GM18502 (cell line): ENCODE measurements around the gene HERC3.

ENCODE experiments used
- ATAC-seq: cut with Tn5 transposase; IDR thresholded peaks from one replicate; pipeline ENCODE4 v1.9.1; 2021; ENCODE audit warnings: mild to moderate bottlenecking; ENCODE audit not compliant: unreplicated experiment, poor library complexity

The HERC3 gene

GRCh38 chr4:88591787-88592599 lies at the start of gene HERC3:
HERC3 (plus strand) TSS chr4:88592480; CDS start chr4:88605824, 13,344 bp downstream.
- ATAC-seq, result peak; percentile 96

GRCh38 chr4:88549815-88550214 lies 42.5 kb upstream of the HERC3 start:
- no peak for ATAC-seq

GRCh38 chr4:88567591-88567990 lies 24.7 kb upstream of the HERC3 start:
- no peak for ATAC-seq

- ATAC-seq, result no peak
Observed at GRCh38 chr4:88570001-88570400, 22.3 kb upstream of the HERC3 start.

- ATAC-seq, result no peak
Observed at GRCh38 chr4:88573276-88573980, 18.9 kb upstream of the HERC3 start.

DNA sequence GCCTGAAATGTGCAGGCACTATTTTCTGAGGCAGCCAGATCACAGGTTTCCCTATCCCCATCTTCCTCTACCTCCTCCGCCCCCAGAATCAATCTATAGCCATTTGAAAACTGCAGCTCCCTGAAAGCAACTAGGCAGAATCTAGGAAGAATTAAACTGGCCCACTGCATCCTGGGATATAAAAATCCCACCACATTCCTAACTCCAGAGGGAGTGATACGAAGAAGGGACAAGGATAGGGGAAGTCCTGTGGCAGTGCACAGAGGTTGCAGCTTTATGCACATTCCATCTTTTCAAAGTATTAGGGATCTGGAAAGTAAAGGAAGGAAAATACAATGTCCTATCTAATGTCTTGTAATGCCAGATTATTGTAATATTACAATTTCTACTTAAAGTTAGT lies 18.3 kb upstream of the HERC3 start:
- ATAC-seq, result no peak

DNA sequence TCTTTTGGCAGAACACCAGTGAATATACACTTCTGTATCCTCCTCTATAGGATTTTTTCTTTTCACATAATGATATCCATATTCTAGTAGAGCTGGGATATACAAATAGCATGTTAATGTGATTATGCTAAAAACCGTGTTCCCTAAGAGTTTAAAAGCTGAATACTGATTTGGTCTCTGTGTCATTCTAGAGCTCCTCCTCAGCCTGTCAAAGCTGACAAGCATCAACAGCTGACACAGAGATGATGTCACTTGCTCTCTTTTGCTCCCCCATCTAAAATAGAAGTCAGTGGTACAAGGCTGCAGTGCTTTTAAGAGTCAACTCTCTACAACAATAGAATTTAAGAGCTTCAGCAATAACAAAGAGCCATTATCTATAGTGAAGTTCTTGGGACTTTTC lies 17.1 kb upstream of the HERC3 start:
- no peak for ATAC-seq

- no peak for ATAC-seq
Observed at GRCh38 chr4:88582493-88582892, 9.8 kb upstream of the HERC3 start.

GRCh38 chr4:88583631-88584470 lies 8.4 kb upstream of the HERC3 start:
- ATAC-seq, result no peak

DNA sequence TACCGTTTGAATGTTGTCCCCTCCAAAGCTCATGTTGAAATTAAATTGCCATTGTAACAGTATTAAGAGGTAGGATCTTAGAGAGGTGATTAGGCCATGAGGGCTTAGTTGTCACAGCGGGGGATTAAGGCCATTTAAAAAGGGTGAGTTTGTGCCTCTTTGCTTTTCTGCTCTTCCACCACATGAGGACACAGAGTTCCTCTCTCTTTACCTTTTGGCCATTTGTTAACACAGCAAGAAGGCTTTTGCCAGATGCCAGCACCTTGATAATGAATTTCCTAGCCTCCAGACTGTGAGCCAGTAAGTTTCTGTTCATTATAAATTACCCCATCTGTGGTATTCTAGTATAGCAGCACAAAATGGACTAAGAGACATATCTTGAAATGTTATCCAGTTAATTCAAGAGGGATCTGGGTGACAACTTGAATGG lies 7.8 kb upstream of the HERC3 start:
- ATAC-seq, result no peak

- no peak for ATAC-seq
Observed at GRCh38 chr4:88585917-88586316, 6.4 kb upstream of the HERC3 start.

- no peak for ATAC-seq
Observed at GRCh38 chr4:88587306-88587705, 5.0 kb upstream of the HERC3 start.

DNA sequence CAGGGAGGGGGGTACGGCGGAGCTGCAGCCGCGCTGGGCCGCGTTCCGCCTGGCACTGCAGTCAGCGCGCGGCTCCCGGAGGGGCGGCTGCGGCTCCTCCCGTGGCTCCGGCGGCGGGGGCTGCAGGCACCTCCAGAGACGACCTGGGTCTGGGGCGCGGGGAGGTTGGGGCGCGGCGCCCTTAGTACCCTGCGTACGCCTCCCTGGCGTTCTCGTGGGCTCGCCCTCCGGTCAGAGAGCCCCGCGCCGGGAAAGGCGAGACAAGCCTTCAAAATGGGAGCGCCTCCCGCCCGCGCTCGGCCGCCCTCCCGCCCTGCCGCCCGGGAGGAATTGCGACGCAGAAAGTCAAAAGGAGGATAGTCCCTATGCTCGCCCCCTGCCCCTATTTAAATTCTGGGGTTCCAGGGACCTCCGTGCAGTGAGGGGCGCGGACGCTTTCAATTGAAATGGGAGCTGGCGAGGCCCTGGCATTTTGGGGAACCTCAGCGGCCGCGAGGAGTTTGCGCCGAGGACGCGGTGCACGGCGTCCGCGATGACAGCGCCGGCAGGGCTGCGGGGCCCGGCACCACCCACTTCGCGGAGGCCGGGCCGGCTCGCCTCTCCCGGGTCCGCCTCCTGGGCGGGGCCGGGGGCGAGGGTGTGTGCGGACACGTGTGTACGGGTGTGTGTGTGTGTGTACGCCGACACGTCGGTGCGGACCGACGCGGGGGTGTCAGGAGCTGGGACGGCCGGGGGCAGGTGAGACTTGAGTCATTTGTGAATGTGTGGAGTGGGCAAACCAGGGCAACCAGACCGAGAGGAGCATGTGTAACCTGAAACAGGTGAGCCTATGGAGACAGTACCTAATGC lies 544 bp downstream of the HERC3 start:
- peak; percentile 85 for ATAC-seq

GRCh38 chr4:88597970-88598660 lies 5.8 kb downstream of the HERC3 start:
- ATAC-seq, result no peak

DNA sequence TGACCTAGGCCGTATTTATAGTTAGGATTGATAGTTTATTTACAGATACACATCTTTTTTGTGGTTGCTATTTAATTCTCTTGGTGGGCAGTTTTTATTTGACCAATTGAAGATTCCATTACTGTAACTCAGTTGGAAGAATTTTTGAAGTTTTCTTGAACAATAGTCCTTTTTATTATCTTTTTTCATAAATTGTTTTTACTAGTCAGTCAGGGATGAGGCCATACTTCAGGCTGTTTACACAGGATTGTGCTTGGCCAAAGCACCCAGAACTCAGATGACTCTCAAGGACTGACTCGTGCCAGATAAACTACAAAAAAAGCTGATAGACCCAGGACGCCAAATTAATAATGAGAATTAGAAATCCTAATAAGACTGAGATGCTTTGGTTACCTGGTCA lies 7.0 kb downstream of the HERC3 start:
- no peak for ATAC-seq

DNA sequence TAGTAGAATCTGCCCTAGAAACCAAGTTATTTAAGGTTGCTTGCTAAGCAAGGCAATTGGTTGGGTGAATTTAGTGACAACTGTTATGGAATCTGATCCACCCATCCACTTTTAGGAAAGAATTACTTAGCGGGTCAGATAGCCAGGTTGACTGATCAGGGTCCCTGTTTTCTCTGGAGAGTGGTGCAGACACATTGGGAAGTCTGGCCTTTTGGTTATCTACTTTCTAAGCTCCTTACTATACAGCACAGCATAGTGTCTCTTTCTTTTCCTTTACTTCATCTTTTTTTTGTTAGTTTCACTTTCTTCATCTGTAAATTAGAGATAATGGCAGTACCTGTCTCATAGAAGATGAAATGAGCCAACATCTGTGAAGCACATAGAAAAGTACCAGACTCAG lies 7.4 kb downstream of the HERC3 start:
- no peak for ATAC-seq

- no peak for ATAC-seq
Observed at GRCh38 chr4:88600176-88600838, 8.0 kb downstream of the HERC3 start.

GRCh38 chr4:88604978-88605678 lies 12.8 kb downstream of the HERC3 start:
- no peak for ATAC-seq
